ENCODE results near the gene MARK1.

MARK1 gene

DNA sequence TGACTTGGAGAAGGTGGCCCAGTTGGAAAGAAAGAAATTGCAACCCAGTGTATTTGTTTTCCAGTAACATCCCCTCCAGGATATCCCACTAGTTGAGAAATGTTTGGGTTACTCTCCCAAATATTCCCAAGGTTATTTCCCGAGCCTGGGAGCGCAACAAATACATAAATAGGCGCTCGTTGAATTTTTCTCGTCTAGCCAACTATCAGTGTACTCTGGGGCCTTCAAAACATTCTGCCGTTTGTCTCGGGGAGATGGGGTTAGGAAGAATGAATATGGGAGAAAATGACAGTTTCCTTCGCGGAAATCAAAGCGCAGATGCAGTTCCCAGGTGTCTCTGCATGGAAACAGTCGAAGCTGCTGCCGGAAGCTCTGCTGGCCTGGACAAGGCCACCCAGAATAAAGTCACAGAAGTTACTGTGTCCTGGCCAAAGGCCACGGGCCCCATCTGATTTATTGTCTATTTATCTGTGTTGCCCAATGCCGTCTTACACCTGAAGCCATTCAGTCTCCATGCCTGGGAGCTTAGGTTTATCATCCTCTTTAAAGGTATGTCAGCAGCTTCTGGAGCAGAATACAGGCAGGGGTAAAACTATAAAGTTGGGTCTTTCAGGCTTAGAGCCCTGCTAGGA, 163.2 kb downstream of the MARK1 start:
- no peak for DNase-seq (ENCODE audit: low spot score)

DNA sequence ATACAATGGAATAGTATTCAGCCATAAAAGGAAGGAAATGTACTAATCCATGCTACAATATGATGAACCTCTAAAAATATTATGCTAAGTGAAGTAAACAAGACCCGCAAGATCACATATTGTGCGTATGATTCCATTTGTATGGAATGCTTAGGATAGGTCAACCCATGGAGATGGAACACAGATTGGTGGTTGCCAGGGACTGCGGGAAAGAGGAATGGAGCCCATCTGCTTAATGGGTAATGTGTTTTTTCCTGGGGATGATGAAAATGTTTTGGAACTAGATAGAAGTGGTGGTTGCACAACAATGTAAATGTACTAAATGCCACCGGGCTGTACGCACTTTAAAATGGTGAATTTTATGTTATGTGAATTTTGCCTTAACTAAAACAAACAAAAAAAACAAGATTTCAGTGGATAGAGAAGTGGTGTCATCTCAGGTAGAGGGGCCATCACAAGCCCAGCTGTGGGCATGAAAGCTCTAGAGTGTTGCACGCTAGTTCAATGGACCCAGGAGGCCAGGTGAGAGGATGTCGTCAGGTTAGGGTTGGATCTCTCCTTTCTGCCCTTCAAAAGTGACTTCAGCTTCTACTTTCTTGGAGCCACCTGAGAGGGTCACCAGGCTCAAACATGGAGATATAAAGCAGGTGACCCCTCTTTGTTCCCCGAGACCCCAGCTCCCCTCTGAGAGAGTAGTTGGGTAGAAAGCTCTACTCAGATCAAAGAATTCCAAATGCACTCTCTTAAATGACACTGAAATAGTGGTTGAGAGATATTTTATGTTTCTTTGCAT, 164.7 kb downstream of the MARK1 start:
- DNase-seq (ENCODE audit: low spot score): no peak

DNA sequence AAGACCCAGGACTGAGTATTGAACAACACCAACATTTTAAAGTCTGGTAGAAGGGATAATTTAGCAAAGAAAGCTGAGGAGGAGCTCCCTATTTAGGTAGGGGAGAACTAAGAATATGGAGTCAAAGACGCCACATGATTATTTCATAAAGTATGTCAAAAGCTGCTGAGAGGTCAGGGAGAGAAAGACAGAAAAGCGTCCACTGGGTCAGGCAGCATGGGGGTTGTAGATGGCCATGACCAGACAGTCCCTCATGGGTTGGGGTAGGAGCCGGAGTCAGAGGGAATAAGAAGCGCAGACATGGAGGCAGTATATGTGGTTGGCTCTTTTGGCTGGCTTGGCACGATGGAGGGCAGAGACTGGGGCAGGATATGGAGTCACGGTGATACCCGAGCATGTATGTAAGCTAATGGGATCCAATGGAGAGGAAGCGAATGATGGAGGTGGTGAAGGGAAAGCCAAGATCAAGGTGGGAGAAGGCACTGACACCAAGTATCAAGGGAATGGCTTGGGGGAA, 167.0 kb downstream of the MARK1 start:
- DNase-seq (ENCODE audit: low spot score): no peak

DNA sequence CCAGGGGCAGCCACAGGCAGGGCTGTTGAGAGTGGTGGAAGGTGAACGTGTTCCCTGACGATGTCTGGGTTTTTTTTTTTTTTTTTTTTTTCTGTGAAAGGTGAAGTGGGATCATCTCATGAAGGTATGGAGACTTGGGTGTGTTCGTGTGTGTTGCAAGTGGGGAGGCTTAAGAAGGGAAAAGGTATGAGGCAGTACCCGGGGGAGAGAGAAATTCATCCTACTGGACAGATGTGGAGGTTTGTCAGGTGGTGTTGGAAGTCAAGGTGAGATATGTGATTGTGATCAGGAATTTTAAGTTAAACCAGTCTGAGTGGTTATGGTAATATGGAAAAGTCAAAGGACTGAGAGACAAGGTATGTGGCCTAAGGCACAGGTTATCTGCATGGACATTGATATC, 167.5 kb downstream of the MARK1 start:
- DNase-seq (ENCODE audit: low spot score): no peak

DNA sequence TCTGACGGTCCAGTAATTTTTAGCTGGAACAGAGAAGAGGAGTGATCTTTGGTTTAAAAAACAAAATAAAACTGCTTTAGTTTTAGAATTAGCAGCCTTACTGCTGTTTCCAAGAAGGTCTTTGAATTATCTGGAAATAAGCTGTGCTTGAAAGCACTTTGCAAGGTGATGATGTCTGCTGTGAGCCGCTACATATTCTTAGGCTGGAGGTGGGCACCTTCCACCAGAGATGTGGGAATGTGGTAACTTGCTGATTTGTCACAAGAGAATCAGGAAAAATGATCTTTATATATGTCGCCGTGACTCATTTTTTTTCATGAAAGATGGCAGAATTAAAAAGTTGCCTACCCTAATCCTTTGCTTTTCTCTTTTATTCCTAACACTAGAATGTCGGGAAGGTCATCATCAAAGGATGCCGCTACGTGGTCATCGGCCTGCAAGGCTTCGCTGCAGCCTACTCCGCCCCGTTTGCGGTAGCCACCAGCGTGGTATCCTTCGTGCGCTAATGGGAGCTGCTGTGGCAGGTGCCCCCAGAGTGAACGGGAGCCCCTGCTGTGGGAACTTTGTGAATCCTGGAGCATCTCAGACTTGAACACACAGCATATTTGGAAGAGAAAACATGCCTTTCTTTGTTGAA, 168.4 kb downstream of the MARK1 start:
- no peak for DNase-seq (ENCODE audit: low spot score)

DNA sequence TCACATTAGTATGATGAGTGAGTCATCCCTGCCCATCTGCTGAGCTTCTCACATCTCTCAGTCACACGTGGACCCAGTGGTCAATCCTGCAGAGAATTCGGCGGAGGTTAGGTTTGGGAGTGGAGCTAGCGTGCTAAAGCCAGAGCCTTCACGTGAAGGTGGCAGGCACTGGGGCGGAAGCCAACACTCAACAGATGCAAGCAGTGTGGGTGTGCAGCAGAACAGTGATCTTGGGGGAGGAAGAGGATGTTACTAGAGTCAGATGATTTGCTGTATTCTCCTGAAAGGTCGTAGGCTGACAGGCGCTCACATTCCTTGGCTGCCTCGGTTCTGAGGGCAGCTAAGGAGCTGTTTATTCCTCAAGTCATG, 168.9 kb downstream of the MARK1 start:
- DNase-seq (ENCODE audit: low spot score): no peak

DNA sequence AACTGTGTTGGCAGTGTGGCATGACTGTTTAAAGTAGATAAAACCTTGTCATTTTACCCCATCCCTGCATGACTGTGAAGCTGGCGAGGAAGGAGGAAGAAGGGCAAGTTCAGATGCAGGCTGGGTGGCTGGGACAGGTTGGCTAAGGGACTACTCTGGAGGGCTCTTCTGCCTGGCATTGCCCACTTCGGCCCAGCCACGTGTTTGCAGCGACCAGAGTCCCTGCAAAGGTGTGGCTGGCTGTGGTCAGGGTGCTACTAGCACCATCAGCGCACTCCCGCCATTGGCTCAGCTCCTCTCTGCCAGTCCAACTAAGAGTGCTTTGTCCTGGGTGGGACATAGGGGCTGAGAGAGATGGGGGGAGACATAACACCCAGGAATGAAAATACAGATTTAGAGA, 169.4 kb downstream of the MARK1 start:
- DNase-seq (ENCODE audit: low spot score): no peak

DNA sequence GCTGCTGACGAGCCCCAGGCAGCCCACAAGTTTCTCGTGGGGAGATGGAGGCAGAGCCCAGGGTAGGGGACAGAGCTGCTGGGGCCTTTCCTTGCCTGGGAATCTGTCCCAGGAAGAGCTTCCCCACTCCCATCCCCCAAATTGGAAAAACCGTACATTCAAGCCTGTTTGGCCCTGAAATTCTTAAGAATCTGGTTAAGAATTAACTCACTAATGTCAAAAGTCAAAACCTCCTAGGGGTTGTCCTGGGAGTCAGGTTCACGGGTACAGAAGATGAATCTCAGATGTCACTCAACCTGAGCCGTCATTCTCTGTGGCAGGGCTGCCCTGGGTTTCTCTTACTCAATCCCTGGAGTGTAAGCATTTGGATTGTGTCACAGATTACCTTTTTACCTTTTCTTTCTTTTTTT, 170.7 kb downstream of the MARK1 start:
- DNase-seq (ENCODE audit: low spot score): no peak

DNA sequence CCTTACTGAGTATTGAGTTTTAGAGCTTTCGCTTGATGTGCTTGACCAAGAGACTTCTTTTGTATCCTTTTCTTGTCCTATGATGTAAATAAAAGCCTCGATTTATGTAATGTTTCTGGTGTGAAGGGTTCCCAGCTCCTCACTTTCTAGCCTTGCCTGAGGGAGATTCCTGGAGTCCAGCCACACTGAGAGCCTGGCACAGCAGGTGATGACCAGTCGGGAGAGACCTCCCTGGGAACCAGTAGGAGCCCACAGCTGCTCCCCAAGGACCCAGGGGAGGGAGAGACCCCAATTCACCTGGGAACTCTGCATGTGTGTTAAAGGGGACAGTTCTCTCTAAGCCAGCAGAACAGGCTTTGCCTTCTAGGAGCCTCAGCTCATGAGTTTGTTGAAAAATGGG, 171.1 kb downstream of the MARK1 start:
- no peak for DNase-seq (ENCODE audit: low spot score)

DNA sequence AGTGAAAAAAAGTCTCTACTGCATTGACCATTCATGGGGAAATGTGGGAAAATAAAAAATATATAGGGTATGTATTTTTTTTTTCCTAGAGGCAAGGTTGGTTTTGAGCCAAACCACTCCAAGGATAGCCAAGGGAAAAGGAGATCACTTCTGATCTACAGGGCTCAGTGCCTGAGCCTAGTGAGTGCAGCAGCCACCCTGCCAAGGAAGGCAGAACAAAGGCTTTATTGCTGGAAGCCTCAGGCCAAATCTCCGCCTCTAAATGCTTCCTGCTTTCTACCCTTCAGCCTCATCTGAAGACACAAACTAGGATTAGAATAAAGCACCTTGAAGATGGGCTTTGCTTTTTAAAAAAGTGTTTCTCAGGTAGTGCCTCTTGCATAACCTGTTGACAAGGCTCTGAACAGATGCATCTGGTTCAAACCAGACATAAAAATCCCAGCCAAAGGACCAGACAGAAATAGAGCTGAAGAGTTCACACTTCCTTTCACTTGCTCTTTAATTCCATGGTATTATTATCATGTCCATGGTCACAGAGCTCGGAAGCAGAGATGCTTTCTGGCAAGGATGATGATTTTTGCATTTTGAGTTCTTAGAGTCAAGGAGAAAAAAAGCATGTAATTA, 172.7 kb downstream of the MARK1 start:
- DNase-seq (ENCODE audit: low spot score): no peak

DNA sequence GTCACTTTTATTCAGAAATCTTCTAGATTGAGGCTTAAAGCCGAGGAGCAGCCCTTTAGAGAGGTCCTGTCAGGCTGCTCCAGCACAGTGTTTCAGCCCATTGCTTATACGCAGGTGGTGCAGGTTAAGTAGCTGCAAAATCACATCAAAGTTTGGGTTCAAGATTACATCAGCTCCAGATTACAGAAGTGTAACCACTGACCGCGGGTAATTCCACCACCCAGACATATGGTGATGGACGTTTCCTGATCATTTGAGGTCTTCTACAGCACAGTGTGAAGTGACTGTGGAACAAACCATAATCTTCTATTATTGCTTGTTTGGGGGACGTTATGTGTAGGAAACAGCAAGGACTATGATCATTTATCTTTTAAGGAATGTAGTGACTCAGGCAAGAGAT, 174.0 kb downstream of the MARK1 start:
- DNase-seq (ENCODE audit: low spot score): no peak

DNA sequence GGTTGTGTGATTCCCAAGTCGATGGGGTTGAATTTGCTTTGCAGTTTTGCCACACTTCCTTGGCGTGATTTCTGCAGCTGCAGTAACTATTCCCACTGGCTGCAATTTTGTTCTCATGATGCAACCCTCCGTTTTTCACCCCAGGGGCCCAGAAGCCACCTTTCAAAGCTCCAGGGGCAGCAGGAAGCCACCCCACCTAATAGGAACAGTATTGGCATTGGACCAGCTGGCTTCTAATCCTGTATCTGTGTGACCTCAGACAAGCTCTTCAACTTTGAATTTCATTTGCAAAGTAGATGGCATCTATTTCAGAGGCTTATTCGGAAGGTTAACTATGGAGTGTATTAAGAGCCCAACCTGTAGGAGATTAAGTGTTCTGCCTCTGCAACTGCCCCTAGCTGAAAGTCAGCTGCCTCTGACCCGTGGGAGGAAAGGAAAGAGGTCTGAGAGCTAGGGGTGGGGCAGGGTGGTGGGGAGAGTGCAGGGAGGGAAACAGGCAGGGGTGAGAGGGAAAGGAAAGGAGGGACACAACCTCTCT, 174.9 kb downstream of the MARK1 start:
- DNase-seq (ENCODE audit: low spot score): no peak

DNA sequence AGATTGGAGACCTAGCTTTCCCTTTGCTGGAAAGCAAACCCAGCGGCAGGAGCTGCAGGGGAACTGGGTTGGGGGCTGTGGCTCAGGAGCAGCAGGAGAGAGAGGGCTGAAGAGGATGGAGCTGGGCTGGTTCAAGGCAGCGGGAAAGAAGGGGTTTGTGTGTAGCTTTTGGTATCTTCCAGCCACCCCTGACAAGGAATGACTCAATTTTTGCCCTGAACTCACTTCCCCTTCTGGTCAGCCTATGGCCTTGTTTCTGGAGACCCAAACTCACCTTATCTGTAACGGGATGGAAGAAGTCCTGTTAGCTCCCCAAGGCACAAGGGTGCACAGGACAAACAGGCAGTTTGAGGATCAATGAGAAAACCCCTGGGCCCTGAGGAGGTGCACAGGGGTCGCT, 175.4 kb downstream of the MARK1 start:
- DNase-seq (ENCODE audit: low spot score): no peak

DNA sequence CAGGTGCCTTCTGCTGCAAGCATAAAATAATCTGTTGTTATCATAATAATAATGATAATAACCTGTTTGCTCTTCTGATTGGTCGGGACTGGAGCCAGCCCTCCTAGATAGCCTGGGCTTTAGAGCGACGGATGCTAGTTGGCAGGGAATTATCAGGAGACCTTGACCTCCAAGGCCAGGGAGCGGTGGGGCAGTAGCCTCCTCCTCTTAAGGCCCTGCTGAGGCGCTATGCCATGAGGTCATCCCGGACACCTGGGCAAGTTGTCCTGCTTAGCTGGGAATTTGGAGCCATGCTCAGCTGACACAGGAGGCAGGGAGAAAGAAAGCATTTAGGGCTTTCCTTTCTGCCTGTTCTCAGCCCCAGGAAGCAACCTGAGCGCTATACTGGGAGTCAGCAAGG, 177.8 kb downstream of the MARK1 start:
- DNase-seq (ENCODE audit: low spot score): no peak

DNA sequence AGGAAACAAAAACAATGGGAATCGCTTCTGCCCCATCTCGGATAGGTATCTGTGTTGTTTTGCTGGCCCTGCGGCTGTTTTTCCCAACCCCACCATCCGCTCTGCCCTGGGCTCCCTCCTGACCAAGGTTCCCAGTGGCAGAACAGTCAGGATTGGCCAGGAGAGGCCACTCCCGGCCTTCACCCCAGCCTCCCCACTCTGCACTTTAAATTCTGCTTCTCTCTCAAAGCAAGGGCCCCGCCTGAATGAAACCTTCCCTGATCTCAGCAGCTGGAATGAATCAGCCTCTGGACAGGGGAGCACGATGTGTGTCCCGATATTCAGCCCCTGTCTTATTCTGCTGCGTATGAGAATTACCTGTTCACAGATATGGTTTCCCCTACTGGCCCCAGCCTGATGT, 178.5 kb downstream of the MARK1 start:
- no peak for DNase-seq (ENCODE audit: low spot score)

DNA sequence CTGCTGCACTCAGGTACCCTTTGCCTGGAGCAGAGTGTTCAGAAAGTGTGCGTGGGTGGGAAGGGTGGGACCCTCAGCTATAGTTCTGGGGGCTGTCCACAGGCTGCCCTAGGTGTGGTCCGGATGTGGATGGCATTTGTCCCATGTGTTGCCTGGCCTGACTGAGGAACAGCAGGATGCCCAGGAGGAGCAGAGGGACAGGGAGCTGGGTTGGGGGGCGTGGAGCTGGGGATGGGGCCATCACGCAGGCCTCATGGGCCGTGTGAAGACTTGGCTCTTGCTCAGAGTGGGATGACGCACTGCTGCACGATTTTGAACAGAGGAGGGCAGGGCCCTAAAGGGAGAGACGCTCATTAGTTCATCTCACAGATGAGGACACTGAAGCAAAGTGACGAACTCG, 179.2 kb downstream of the MARK1 start:
- DNase-seq (ENCODE audit: low spot score): no peak

DNA sequence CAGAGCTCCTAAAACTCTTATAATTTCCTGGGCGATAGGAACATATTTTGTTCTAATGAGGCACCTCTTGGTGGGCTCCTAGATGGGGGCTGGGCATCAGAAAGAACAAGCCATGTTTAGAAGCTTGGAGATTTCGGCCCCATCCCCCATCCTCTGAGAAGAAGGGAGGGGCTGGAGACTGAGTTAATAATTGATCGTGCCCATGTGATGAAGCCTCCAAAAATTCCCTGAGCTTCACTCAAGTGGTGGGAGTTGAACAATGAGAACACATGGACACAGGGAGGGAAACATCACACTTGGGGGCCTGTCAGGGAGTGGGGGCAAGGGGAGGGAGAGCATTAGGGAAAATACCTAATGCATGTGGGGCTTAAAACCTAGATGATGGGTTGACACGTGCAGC, 180.3 kb downstream of the MARK1 start:
- no peak for DNase-seq (ENCODE audit: low spot score)

DNA sequence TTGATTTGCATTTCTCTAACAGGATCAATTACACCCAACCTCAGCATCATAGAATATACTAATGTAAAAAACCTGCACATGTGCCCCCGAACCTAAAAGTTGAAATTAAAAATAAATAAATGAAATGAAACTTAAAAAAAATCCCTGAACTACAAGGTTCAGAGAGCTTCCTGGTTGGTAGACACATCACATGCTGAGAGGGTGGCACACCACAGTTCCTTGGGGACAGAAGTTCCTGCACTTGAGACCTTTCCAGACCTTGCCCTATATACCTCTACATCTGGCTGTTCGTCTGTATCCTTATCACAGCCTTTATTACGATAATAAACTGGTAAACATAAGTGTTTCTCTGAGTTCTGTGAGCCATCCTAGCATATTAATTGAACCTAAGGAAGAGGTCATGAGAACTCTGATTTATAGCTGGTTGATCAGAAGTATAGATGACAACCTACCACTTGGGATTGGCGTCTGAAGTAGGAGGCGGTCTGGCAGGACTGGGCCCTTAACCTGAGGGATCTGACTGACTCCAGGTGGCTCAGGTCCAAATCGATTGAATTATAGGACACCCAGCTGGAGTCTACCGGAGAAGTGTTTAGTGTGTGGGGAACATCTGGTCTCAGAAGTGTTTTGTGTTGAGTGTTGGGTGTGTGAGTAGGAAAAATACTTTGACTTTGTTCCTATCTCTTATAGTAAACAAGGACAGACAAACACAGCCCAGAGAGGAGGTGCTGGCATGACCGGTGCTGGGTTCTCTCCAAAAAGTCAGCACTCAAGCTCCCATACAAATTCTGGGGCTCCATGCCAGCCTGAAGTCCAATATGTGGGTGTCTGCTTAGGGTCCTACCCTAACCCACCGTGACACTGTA, 181.2 kb downstream of the MARK1 start:
- DNase-seq (ENCODE audit: low spot score): no peak

DNA sequence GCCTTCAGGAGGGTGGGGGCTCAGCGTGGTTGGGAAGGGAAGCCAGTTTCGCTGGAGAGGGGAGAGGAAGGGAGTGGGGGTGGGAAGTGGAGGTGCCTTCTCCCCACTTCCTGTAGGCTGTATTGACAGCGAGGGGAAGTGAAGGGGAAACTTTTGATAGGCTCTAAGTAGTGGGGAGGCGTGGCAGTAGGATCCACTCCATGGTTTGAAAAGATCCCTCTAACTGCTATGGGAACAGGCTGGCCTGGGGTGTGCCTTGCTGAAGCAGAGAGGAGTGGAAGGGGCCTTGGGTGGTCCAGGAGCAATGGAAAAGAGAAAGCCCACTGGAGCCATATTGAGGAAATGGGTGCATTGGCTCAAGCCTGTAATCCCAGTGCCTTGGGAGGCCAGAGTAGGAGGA, 182.4 kb downstream of the MARK1 start:
- DNase-seq (ENCODE audit: low spot score): no peak

DNA sequence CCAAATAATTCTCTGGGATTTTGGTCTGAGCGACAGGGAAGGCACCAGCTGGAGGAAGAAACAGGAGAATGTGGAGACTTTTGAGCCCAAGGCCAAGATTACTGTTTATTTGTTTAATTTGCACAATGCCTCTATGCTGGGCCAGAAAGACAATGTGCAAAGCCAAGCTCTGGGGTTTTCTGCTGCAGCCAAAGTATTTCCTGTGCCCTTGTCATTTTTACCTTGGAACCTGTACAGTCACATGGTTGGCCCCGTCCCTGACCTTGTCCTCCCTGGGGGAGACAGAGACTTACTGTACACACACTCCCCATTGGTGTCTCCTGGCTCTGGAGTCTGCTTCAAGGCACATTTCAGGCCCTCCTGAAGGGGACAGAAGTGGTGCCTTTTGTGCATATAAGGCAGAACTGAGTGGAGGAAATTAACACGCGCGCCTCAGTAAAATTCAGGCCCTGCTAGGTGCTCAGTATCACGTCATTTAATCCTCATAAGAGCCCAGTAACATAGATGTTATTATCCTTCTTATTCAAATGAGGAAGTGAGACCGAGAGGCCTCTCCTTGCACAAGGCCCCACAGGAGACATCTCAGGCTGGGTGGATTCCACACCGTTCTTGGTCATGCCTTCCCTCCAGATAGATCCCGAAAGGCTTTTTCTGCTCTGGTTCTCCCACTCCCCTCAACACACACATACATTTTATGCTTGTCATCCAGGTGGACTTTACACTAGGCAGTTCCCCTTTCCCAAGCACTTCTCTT, 183.3 kb downstream of the MARK1 start:
- no peak for DNase-seq (ENCODE audit: low spot score)

Measured in hematopoietic multipotent progenitor cell treated with erythropoietin and hydrocortisone succinate and interleukin-3 and kit ligand, for 17 days (in vitro differentiated cells).